HG02571 (cell line): ENCODE results near the gene SLC10A6.

Experiments
- ATAC-seq: cut with Tn5 transposase; IDR thresholded peaks from one replicate; pipeline ENCODE4 v1.9.1; 2021; ENCODE audit warnings: mild to moderate bottlenecking, moderate library complexity; ENCODE audit not compliant: unreplicated experiment

SLC10A6 gene

DNA sequence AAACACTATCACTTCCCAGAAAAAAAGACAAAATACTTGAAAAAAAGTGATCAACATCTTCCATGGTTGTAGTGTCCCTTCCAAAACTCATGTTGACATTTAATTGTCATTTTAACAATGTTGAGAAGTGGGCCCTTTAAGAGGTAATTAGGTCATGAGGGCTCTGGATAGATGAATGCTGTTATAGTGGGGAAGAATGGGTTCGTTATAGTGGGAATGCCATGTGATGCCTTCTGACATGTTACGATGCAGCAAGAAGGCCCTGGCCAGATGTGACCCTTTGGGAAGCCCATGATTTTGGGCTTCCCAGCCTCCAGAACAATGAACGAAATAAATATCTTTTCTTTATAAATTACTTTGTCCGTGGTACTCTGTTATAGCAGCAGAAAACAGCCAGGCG is 4.0 kb upstream of the SLC10A6 start:
- ATAC-seq = no peak

DNA sequence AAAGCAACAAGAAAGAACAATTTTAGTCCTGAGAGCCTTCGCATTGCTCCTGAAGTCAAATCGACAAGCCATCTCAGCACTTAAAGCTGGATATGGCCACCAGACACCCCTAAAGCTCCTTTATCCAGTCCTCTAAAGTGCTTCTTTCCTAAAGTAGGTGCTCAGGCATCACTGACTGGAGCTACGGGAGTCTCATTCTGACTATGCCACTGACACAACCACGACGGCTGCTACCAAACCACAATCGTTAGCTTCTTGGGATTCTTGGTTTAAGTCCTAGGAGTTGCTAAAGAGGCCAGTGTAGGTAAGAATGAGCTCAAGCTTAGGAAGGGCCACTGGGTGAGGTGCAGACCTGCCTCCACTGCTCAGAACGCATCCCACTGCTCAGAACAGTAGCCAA is 1.0 kb downstream of the SLC10A6 start:
- no peak for ATAC-seq

DNA sequence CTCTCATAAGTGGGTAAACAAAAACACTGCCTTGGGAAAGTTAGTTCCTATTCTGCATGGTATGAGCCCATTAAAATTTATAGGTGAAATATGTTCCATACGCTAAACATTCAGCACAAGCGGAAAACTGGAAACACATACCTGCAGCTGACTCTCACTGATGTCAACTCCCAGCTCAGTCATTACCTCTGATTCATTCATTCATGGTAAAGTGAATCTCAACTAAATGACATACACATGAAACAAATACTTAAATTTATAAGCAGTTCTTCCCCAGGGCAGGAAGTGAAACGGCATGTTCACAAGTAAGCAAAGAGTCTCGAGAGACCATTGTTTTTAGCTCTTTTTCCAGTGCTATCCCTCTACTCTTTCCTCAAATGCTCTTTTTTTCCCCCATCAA is 1.6 kb downstream of the SLC10A6 start:
- ATAC-seq = no peak

DNA sequence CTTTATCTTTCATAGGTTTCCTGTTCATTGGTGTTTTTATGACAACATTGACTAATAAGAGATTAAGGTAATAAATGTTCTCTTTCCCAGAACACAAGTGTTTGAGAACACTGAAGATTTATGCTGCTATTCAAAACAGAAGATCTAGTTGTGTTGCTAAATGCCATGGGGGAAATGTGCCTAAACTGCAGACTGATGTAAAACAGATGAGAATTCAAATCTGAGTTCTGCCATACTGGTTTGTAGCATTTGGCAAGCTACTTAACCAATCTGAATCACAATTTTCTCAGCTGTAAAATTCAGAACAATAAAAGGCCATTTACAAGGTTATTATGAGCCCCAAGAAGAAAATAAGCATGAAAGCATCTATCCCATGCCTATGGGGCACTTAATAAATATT is 2.3 kb downstream of the SLC10A6 start:
- ATAC-seq = no peak

DNA sequence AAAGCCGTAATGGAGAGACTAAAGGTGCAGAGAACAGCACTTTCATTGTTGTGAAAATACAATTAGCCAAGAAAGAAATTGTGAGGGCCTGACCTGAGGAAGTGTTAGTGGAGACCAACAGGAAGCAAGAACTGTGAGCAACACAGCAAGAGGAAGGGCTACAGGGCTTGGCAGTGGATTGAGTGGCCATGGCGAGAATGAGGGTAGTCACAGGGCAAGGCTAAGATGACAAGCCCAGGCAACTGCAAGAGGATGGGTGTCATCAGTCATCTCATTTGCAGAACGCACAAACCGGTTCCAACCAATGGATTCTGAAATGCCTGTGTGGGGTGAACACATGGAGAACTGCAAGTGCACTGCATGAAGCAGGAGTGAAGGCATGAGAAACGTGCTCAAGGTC is 3.6 kb downstream of the SLC10A6 start:
- ATAC-seq = no peak

DNA sequence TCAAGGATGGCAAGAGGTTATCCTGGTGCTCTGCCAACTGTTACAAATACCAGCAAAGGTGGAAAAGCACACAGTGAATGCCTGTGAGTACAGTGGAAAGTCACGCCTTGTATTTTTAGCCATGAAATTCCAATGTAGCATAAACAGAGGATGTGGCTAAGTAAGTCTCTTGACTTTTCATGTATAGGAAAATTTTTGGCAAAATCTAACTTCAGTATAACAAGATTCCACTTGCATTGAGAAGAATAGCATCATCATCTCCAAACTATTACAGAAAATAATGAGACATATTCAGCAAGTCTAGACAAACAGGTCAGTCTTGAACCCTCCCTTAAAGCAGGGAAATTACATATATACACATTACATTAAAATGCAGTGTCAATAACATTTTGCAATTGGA is 7.9 kb downstream of the SLC10A6 start:
- no peak for ATAC-seq

DNA sequence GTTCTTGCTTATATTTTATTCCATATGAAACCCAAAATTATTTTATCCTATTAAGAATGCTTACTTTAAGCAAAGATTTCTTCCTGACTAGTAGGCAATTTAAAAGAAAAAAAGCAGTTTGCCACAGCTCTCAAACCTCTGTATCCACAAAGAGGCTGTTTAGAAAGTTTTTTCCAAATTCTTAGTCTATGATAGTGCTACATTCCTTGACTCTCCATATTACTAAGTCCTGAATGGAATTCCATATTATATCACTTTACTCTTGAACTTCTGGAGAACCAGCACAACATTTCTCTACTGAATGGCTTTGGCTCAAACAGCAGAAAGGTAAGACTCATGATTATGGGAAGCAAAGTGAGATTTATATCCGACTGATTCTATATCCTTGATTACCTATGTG is 8.3 kb downstream of the SLC10A6 start:
- no peak for ATAC-seq

DNA sequence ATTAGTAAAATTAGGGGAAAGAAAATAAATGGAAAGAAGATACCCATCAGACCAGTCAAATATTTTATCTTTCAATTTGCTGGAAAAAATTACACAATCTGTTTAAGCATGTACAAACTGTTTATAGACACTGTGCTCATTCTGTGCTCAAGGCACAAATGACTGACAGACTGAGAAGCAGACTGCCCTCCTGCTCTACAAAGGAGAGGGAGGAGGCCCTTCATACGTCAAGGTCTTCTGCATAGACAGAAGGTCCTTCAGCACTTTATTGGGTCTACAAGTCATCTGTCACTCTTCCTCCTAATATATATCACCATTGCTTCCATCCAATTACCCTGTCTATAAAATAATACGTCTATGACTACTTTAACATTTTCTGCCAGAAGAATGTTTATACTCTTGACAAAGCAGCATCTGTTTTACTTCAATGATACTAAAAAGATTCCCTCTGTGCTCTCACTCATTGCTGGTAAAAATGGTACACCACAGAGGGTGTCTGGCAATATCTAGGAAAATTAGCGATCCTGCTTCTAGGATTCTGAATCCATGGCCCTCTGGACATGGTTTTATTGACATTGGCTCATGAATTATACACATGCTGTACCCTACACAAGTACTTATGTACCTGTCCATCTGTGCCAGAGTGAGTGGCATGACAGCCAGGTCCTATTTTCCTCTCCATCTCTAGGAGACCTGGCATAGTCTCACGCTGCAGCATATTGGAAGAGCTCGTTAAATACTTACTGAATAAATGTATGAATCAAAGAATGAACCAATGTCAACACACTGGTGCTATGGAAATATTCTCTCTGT is 11.3 kb downstream of the SLC10A6 start:
- no peak for ATAC-seq

DNA sequence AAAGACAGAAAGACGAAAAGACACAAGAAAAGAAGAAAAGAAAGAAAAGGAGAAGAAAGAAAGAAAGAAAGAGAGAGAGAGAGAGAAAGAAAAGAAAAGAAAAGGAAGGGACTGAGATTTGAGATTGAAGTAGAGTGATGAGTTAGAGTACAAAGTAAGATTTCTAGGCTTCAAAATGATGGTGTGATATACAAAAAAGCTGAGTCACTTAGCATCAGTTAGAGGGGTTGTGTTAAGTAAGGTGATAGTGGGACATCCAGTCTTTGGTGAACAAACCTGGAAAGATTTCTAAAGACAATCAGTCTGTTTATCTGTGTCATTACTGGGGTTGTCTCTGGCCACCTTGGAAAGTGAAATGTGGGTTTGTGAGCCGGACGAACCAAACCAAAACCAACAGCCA is 13.5 kb downstream of the SLC10A6 start:
- ATAC-seq = no peak

DNA sequence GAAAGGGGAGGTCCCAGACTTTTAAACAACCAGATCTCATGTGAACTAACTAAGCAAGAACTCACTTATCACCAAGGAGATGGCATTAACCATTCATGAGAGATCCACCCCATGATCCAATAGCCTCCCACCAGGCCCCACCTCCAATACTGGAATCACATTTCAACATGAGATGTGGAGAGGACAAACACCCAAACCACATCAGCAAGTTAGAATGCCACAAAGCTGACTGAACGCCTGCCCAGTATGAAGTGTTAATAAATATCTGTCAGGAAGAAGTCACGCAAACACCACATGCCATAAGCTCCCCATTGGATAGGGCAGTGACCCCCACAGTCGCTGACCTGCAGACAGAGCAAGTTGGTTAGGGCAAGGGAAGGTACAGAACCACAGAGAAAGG is 14.3 kb downstream of the SLC10A6 start:
- no peak for ATAC-seq

DNA sequence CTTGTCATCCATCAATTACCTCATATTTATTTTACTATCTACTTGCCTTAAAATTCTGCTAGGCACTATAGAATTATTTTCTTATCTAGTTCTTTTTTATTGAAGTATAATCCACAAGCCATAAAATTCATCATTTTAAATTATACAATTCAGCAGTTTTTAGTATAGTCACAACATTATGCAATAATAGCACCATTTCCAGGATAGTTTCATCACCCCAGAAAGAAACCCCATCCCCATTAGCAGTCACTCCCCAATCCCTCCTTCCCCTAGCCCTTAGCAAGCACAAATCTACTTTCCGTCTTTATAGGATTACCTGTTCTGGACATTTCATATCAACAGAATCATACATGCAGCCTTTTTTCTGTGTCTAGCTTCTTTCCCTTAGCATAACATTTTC is 15.6 kb downstream of the SLC10A6 start:
- ATAC-seq = no peak

DNA sequence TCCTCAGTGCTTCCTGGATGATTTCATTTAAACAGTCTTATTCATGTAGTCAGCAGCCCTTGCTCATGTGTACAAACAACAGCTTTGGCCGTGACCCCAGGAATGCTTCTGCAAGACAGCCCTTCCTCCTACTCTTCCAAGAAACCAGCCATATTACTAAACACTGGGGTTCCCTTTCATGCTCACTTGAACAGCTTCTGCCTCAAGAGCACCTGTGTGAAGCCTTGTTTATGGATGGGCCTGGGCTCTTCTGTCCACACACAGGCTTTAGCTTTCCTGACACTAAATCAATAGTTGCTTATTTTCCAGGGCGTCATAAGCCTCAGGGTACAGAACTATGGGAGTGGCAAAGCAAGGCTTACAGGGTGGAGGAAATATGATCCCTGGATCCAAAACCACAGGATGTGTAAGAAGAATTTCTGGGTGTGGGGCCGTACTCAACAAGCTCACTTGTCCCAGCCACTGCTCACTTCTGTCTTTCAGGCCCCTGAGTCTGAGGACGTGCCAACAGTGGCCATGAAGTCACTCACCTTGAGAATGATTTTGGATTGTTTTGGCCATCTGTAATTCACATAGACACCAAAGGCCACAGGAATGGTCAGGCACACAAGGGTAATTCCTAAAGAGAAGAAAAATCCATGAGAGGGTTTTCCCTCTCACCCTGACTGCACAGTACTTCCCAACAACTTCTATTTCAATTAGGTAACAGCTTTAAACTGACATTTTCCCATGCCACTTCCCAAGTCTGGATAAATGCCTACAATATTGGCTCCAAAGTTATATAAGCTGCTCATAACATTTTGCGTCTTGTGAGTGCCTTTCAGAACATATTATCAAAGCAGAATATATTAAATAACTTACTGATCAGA is 17.7 kb downstream of the SLC10A6 start:
- no peak for ATAC-seq

DNA sequence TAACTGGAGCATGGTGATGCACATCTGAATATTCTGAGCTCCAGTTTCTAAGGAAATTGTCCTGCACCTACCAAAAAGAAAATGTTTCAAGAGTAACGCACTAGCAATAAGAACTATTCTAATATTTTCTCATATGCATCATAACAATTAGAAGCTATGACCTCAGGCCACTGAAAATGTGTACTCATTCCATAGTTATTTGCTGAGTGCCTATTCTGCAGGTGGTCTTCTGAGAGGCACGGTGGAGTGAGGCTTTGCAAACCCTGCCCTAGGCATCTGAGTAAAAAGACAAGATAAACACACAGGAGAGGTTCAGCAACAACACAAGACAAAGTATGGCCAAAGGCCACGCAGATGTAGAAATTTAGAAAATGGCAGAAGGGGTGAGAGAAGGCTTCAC is 23.7 kb downstream of the SLC10A6 start:
- no peak for ATAC-seq

DNA sequence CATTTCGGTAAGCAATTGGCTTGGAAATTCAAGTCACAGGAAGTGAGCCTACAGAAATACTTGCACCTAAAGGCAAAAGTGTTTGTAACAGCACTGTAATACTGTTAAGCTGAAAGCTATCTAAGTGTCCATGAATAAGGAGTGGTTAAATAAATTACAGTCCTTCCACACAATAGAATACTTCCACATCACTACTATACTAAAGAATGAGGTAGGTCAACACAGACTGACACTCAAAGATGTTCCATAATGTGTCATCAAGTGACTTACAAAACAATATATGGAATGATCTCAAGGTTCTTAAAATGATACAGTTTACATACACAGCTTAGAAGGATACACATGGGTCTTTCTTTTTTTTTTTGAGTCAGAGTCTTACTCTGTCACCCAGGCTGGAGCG is 27.0 kb downstream of the SLC10A6 start:
- ATAC-seq = no peak

DNA sequence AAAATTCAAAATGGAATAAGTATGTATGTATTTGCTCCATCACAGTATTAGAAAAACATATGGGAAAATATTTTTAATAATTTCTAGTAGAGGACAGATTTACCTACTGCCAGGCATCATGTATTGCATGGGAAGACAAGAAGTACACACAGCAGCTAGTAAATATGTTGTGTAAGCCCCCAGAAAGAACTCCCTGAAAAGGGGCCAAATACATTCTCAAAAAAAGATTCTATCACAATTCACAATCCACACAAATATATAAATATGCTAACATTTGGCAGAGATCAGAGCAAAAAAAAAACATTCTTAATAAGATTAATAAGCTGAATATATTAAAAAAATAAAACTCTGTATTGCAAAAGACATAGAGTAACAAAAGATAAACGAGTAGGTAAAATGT is 28.0 kb downstream of the SLC10A6 start:
- ATAC-seq = no peak

DNA sequence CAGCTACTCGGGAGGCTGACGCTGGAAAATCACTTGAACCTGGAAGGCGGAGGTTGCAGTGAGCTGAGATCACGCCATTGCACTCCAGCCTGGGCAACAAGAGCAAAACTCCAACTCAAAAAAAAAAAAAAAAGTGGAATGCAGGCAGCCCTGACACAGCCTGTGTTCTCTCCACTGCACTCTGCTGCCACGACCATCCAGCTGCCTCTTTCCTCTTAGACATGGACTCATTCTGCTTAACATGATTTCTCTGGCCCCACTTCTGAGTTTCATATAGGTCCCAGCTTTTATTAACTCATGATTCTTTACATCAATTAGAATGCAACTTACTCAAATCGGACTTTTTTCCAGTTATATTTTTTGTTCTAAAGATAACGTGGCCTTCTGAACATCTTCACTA is 29.6 kb downstream of the SLC10A6 start:
- no peak for ATAC-seq

DNA sequence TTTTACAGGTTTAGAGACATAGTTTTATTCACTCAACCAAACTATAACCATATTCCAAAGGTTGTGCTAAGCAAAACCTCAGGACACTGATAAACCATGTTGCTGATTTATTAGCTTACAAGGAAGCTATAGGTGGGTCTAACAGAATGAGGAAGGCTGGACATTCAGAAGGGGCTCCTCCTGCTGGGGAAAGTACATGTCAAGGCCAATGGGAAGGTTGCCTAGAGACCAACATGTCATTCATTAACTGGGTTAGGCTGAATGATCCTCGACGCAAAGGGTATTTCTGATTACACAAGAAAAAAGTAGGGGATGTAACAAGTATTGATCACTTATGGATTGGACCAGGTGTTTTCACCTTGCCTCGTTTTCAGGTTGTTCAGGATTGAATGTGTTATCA is 30.3 kb downstream of the SLC10A6 start:
- ATAC-seq = no peak

DNA sequence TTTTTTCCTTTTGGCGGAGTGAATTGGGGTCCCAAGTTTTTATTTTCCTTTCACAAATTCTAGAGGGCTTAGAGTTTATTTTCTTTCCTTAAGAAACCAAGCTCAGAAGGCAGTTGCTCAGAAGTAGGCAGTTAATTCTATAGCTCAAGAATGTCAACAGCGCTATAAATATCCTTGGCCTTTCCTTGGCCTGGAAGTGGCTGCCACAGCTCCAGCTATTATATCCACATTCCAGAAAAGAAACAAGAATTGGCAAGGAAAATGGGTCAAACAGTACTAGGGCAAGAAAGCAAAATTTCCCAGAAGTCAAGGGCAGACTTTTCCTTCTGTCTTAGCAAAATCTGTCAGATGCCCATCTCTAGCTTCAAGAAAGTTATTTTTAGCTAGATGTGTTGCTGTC is 31.0 kb downstream of the SLC10A6 start:
- no peak for ATAC-seq

DNA sequence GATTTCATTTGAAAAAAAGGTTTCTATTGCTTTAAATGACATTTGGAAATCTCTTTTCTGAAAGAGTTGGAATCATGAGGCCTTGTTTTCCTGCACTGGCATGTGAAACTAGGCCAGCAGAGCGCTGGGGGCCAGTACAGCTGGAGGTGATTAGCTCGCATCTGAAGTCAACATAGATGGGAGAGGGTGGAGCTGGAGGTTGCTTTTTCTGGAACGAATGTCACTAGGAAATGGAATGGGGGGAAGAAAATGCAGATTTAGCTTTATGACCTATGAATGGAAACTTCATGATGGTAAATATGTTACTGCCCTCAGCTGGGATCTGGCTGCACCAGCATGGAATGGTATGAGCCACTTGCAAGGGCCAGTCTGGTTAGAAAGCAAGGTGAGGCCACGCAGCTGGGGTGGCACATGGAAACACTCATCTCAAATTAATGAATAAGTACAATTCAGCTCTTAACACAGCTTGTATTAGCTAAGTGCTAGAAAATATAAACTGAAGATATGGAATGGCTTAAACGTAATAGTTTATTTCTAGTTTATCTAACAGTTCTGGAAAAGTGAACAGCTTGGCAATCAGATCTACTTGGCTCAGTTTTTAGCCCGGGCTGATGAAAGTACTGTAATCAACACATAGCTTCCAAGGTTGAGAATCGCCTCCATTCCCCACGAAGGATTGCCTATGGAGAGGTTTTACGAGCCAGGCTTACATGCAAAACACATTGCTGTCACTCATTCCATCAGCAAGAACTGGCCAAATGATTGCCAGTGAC is 32.5 kb downstream of the SLC10A6 start:
- no peak for ATAC-seq

DNA sequence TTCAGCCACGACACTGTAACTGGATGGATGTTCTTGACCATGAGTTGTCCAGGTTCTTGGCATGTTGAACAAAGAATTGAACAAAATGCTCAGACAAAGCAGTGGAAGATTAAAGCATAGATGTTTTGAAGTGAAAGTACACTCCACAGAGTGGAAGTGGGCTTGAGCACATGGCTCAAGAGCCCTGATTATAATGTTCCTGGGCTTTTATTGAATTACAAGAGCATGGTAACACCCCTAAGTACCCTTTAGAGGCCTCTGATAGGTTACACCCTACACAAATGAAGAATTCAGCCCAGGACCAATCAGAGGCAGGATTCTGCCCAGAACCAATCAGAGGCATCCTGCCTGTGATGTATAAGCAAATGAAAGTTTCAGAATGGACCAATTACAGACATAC is 33.5 kb downstream of the SLC10A6 start:
- ATAC-seq = no peak

DNA sequence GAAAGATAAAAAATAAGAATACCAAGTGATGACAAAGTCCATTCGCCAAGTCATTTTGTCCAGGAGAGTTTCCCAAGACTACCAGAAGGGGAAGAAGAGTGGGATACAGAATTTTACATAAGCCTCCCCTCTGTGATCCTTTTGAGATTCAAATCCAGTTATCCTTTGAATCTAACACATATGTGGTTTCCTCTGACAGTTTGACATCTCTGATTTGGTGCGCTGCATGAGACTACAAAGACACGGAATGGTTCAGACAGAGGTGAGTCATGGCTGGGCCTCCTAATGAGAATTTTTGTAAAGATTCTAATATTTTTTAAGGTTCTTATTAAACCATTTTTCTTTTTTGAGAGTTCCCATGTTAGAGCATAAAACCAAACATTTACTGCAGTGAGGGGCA is 38.3 kb downstream of the SLC10A6 start:
- ATAC-seq = no peak

DNA sequence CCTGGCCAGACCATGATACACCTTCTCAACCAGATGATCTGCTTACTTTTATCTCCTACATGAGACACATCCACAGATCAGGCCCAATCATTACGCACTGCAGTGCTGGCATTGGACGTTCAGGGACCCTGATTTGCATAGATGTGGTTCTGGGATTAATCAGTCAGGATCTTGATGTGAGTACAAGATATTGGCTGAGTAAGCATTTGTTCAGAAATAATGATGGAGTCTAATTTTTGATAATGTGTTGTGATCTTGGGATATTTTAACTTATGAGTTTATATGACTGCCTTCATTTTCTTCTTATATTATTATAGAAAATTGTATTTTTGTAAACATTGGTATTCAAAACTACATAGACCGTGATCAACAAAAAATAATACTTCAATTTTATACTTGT is 39.4 kb downstream of the SLC10A6 start:
- ATAC-seq = no peak
